GM12874 (cell line): Measurements from ENCODE around the gene RCN1.

Source experiments
- TF ChIP-seq, protein P1 (sequence below): IDR thresholded peaks from 2 replicates; pipeline ENCODE4 v1.5.1; 2011; ENCODE audit warnings: low read depth, mild to moderate bottlenecking, control low read depth, low read length, moderate library complexity; ENCODE audit not compliant: insufficient read depth

RCN1 gene

DNA sequence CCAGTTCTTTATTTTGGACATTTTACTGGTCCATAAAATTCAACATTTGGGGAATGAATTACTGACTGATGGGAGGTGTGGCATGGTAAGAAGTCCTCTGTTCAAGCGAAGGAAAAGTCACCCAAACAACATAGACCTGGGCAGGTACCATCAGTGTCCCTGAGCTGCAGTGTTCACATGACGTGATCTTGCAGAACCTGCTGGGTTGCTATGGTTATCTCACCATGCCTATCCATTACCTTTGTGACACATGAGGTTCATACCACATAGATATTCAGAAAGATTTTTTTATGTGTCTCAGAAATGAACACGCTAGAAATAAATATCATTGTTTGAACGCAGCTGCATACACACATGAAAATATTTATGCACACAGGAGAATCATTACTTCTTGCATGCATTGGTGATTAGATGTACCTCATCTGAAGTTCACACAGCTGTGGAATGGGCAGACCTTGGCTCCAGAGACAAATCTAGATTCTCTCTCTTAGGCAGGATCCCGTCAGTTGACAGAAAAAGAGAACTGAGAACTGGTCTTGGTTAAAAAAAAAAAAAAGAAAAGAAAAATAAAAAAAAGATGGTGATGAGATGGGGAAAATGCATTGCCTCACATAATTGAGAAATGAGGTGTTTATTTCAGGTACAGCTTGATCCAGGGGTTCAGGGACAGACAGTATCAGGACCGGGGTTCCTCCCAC is 21.4 kb upstream of the RCN1 start:
- TF ChIP-seq, protein P1, sequence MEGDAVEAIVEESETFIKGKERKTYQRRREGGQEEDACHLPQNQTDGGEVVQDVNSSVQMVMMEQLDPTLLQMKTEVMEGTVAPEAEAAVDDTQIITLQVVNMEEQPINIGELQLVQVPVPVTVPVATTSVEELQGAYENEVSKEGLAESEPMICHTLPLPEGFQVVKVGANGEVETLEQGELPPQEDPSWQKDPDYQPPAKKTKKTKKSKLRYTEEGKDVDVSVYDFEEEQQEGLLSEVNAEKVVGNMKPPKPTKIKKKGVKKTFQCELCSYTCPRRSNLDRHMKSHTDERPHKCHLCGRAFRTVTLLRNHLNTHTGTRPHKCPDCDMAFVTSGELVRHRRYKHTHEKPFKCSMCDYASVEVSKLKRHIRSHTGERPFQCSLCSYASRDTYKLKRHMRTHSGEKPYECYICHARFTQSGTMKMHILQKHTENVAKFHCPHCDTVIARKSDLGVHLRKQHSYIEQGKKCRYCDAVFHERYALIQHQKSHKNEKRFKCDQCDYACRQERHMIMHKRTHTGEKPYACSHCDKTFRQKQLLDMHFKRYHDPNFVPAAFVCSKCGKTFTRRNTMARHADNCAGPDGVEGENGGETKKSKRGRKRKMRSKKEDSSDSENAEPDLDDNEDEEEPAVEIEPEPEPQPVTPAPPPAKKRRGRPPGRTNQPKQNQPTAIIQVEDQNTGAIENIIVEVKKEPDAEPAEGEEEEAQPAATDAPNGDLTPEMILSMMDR, result no peak

GRCh38 chr11:32070692-32071091 is 20.2 kb upstream of the RCN1 start:
- TF ChIP-seq, protein P1, result no peak

DNA sequence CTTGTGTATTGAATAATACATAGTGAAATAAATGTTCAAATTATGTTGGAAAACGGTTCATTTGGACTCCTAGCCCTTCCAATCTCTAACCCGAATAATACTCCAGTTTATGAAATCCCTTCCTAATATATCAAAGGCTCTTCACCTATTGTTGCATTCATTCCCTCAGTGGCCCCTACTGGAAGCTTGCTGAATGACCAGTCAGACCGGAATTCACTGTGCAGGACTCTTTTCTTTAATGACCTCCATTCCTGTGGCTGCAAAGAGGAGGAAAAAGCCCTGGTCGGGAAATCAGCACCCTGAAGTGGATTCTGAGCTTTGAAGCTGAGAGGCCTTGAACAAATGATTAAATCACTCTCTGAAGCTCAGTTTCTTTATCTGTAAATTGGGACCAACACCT is 19.1 kb upstream of the RCN1 start:
- TF ChIP-seq, protein P1, result no peak

- TF ChIP-seq, protein P1, result no peak
Measured at GRCh38 chr11:32072872-32073643, 17.8 kb upstream of the RCN1 start.

- TF ChIP-seq, protein P1, result no peak
Measured at GRCh38 chr11:32073644-32074026, 17.2 kb upstream of the RCN1 start.

DNA sequence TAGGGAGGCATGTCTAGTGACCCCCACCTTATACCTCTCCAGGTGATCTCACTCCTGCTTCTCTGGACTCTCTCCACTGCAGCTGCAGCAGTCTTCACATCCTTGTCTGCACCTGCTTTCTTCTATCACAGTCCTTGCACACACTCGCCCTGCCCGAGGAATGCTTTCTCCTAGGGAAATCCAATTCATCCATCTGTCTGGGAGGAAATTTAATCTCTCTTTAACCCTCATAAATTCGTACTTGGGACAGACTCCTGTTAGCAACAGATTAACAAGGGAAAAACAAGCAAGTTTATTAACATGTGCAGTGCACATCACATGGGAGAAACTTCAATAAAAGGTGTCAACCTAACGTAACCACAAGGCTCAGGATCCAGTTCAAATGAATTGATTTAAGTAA is 11.3 kb upstream of the RCN1 start:
- TF ChIP-seq, protein P1, result no peak

- TF ChIP-seq, protein P1, result no peak
Measured at GRCh38 chr11:32080361-32080980, 10.4 kb upstream of the RCN1 start.
